Progenitor cell of endocrine pancreas (in vitro differentiated cells): ENCODE data around the gene PAAF1. TPM values are rescaled to one million over a fixed set of nuclear protein-coding genes. Genes with fewer than 3 reads are reported as not detected.

Source experiments
- DNase-seq: peaks from one replicate; pipeline ENCODE4 v3.0.0; 2021; ENCODE audit warnings: low spot score; ENCODE audit not compliant: unreplicated experiment
- H3K27ac Mint-ChIP-seq: 2 replicates; pipeline ENCODE4 v1.8.0; 2021; ENCODE audit warnings: mild to moderate bottlenecking, moderate library complexity, mixed read lengths
- H3K27me3 Mint-ChIP-seq: 2 replicates; pipeline ENCODE4 v1.8.0; 2021; ENCODE audit warnings: mixed read lengths
- H3K36me3 Mint-ChIP-seq: 2 replicates; pipeline ENCODE4 v1.8.0; 2022; ENCODE audit warnings: mixed read lengths; ENCODE audit not compliant: insufficient read depth
- H3K4me1 Mint-ChIP-seq: 2 replicates; pipeline ENCODE4 v1.8.0; 2021; ENCODE audit warnings: low read depth, mixed read lengths
- H3K4me3 Mint-ChIP-seq: 2 replicates; pipeline ENCODE4 v1.8.0; 2021; ENCODE audit warnings: low read depth, mild to moderate bottlenecking, moderate library complexity, mixed read lengths
- H3K9me3 Mint-ChIP-seq: 2 replicates; pipeline ENCODE4 v1.8.0; 2021; ENCODE audit warnings: low read depth, mixed read lengths
- total RNA-seq: library from RNA; stranded (reverse); gene quantifications from 2 replicates; pipeline ENCODE4 v1.2.1, GENCODE V29; 2021
- TF ChIP-seq, protein P1 (sequence below): fragments of 200-600 bp; sonication (generic); IDR thresholded peaks from one replicate; pipeline ENCODE4 v1.5.0; 2021; ENCODE audit warnings: antibody characterized with exemption, mild to moderate bottlenecking; ENCODE audit not compliant: unreplicated experiment

PAAF1 gene
- total RNA-seq, 1 donor from 2014 or later: 29.3 TPM

DNA sequence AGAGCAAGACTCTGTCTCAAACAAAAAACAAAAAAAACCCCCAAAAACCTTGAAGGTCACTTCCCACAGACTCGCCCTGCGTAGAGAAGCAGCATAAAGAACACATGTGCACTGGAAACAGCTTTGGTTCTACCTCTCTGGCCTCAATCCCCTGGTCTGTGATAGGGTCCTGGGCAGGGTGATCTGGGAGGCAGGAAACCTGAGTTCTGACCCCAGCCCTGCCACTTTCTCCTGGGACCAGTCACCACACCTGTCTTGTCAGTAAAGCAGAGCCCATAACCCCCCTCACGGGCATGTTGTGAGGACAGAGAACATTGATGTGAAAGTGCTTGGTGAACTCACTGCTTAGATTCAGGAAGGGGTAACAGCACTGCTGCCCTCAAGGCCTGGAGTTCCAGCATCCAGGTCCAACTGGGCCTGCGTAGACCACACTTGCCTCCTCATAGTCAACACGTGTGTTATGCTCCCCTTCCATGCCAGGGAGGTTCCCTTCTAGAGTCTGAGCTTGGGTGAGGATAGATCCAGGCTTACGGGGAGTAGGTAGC lies 94.4 kb downstream of the PAAF1 start:
- H3K9me3 Mint-ChIP-seq: no peaks in the 10 kb centered on the region
- H3K27me3 Mint-ChIP-seq: no peaks in the 10 kb centered on the region
- TF ChIP-seq, protein P1, sequence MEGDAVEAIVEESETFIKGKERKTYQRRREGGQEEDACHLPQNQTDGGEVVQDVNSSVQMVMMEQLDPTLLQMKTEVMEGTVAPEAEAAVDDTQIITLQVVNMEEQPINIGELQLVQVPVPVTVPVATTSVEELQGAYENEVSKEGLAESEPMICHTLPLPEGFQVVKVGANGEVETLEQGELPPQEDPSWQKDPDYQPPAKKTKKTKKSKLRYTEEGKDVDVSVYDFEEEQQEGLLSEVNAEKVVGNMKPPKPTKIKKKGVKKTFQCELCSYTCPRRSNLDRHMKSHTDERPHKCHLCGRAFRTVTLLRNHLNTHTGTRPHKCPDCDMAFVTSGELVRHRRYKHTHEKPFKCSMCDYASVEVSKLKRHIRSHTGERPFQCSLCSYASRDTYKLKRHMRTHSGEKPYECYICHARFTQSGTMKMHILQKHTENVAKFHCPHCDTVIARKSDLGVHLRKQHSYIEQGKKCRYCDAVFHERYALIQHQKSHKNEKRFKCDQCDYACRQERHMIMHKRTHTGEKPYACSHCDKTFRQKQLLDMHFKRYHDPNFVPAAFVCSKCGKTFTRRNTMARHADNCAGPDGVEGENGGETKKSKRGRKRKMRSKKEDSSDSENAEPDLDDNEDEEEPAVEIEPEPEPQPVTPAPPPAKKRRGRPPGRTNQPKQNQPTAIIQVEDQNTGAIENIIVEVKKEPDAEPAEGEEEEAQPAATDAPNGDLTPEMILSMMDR: no peak
- H3K4me3 Mint-ChIP-seq: no peak overlapping the region
- no peak overlapping the region for H3K27ac Mint-ChIP-seq
- no peaks in the 10 kb centered on the region for H3K4me1 Mint-ChIP-seq
- DNase-seq: no peak
- peaks cover 6% of the 10 kb centered on the region for H3K36me3 Mint-ChIP-seq

DNA sequence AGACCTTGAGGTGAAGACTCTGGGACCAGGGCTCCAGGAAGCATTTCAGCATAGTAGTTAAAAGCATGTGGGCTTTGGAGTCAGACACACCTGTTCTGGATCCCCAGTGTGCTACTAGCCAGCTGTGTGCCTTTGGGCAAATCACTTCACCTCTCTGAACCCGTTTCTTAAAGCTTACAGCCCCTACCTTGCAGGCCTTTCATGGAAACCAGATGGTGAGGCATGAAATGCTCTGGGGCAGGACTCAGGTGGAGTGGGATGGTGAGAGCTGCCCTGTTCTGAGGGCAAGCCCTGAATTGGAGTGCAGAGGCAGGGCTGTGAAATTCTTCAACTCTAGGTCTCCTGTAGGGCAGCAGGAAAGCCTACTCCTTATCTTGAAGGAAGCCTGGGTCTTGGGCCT lies 95.4 kb downstream of the PAAF1 start:
- TF ChIP-seq, protein P1: no peak
- no peak overlapping the region for H3K27ac Mint-ChIP-seq
- no peaks in the 10 kb centered on the region for H3K9me3 Mint-ChIP-seq

GRCh38 chr11:73972620-73973449 lies 96.0 kb downstream of the PAAF1 start:
- no peaks in the 10 kb centered on the region for H3K27me3 Mint-ChIP-seq
- no peaks in the 10 kb centered on the region for H3K4me1 Mint-ChIP-seq
- H3K4me3 Mint-ChIP-seq: no peak overlapping the region
- DNase-seq: no peak
- peaks cover 14% of the 10 kb centered on the region for H3K36me3 Mint-ChIP-seq
- H3K27ac Mint-ChIP-seq: peak overlapping the region; percentile 13
- no peaks in the 10 kb centered on the region for H3K9me3 Mint-ChIP-seq
- TF ChIP-seq, protein P1: no peak

More for the DNA sequence above, 95.4 kb downstream of the PAAF1 start:
- Mint-ChIP-seq H3K36me3 (peaks cover 11% of the 10 kb centered on the region), H3K4me1 (no peaks in the 10 kb centered on the region), H3K27me3 (no peaks in the 10 kb centered on the region), H3K4me3 (no peak overlapping the region)
- no peak for DNase-seq

GRCh38 chr11:73974604-73975478 lies 98.0 kb downstream of the PAAF1 start:
- H3K4me3 Mint-ChIP-seq: no peak overlapping the region
- TF ChIP-seq, protein P1: no peak

DNA sequence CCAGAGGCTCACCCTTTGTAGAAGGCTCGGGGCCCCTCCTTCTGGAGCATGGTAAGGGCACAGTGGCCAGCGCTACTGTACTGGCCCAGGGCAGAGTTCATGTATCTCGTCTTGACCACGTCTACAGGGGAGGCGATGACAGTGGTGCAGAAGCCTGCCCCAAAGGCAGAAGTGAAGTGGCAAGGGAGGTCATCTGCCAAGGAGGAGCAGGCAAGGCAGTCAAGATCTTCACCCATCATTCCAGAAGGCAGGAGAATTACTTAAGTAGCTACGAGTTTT lies 98.6 kb downstream of the PAAF1 start:
- Mint-ChIP-seq H3K27ac (no peak overlapping the region), H3K36me3 (peaks cover 18% of the 10 kb centered on the region), H3K4me3 (no peak overlapping the region)

More at GRCh38 chr11:73974604-73975478, 98.0 kb downstream of the PAAF1 start:
- Mint-ChIP-seq H3K4me1 (peaks cover 3% of the 10 kb centered on the region), H3K27me3 (no peaks in the 10 kb centered on the region), H3K36me3 (peaks cover 17% of the 10 kb centered on the region), H3K9me3 (no peaks in the 10 kb centered on the region), H3K27ac (no peak overlapping the region)
- DNase-seq: no peak

More for the DNA sequence above, 98.6 kb downstream of the PAAF1 start:
- TF ChIP-seq, protein P1: no peak
- DNase-seq: no peak
- H3K4me1 Mint-ChIP-seq: peaks cover 9% of the 10 kb centered on the region
- no peaks in the 10 kb centered on the region for H3K9me3 Mint-ChIP-seq
- H3K27me3 Mint-ChIP-seq: no peaks in the 10 kb centered on the region
